NCI-H2081 (cell line): ENCODE data around the gene MATCAP1.
A peak's percentile ranks its signal among the peaks of the same experiment; 100 is the strongest.

Experiments
- DNase-seq, 2 experiments: peaks; one replicate each; lab custom pipeline; 2025; lab: John Stamatoyannopoulos, UW

Gene MATCAP1

DNA sequence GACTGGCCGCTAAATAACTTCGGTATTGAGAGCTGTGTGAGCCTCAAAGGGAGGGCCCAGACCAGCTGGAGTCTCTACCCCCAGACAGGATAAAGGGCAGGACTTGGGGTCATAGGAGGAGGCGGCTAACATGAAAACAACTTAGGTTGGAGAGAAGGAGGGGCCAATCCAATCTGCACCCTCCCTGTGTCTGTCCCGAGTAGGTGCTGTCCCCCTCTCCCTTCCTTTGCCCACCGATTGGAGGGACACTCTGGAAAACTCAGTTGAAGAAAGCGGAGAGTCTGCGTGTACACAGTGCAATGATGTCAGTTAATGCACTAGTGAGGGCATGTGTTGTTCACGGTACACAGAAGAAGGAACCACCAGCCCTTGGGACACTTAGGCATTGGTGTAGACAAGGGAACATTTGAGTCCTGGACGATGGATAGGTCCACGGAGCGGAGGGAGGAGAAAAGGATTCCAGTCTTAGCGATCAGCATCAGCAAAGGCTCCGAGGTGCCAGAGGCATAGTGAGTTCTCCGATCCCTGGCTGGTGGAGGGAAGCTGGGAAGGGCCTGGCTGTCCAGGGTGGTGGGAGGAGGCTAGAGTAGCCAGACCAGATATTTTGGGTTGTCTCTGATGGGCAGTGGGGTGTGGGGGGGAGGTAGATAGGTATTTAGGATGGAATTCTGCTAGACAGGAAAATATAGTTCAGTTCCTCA lies 12.7 kb downstream of the MATCAP1 start:
- no peak for DNase-seq

DNA sequence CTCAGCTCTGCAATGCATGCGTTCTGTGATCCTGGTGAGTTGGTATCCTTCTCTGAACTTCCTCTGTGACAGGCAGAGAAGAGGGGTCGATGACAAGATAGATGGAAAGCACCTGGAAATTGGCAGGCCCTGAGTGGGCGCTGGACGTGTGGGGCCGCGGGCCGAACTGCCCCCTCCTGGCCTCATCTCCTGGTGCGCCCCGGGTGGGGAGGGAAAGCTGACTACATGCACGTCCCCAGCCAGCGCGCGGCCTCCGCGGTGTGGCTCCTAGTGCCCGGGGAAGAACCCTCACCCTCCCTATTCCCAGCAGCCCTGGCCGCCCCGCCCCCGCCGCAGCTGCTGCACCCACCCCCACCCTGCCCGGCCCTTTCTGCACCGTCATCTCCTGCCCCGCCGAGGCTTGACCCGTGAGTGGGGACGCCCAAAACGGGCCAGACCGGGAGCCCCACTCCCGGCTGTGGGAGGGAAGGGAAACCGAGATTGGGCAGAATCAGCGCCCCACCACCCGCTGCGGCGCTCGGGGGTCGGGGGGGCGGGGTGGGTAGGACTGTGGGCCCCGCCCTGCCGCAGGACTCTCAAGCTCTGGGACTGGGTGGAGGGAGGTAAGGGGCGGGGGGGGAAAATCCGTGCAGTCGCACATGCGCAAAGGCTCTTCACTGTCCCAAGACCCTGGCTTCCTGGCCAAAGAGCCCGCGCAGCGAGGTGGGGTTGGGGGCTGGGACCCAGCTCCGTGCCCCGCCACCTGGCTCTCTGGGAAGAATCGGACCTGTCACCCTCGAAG lies 13.4 kb downstream of the MATCAP1 start, which contains the start of gene NOL3:
Gene NOL3 (plus strand): TSS at position 371 of the 781 bp plus-strand sequence.
- DNase-seq, result peak; percentile 55 to 57

DNA sequence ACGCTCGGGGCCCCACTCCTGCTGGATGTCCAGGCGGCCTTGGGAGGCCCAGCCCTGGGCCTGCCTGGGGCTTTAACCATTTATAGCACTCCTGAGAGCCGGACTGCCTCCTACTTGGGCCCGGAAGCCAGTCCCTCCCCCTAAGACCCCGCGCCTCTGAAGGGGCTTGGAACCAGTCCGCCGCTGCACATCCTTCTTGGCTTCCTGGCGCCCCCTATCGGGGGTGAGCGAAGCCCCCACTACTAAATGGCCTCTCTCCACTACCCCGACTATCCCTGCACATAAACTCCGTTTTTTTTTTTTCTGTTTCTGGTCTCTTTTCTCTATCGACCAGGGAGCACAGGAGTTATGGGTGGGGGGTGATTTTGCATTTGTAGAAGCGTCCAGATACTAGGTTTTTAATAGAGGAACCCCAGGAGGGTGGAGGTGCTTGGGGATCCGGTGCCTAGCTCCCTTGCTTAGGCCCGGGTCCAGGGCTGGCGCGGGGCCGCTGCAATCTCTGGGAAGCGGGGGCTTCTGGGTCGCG lies 14.1 kb downstream of the MATCAP1 start:
- DNase-seq, result no peak

DNA sequence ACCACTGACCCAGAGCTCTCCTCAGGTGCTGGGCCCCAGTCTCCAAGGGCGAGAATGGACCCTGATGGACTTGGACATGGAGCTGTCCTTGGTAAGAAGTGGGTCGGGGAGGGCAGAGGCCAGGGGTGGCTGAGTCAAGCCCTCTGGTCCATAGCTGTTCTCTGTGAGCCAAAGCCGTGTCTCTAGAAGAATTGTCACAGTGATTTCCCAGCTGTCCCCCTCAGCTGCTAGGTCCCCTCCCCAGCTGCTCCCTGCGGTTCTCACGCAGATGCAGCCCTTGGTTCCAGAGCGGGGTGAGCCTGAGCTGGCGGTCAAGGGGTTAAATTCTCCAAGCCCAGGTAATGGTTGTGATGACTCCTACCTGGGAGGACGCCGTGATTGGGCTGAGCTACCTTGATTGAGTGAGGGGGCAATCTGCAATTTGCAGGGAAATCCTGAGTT lies 14.7 kb downstream of the MATCAP1 start:
- no peak for DNase-seq

DNA sequence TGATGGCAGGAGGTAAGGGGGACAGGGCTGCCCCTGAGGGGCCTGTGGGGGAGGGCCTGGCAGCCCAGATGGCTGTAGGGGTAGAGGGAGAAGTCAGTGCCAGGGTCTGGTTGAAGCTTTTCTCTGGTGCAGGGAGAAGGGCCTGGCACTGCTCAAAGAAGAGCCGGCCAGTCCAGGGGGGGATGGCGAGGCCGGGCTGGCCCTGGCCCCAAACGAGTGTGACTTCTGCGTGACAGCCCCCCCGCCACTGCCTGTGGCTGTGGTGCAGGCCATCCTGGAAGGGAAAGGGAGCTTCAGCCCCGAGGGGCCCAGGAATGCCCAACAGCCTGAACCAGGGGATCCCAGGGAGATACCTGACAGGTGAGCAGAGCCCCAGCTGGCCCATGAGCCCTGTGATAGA lies 16.2 kb downstream of the MATCAP1 start:
- no peak for DNase-seq

DNA sequence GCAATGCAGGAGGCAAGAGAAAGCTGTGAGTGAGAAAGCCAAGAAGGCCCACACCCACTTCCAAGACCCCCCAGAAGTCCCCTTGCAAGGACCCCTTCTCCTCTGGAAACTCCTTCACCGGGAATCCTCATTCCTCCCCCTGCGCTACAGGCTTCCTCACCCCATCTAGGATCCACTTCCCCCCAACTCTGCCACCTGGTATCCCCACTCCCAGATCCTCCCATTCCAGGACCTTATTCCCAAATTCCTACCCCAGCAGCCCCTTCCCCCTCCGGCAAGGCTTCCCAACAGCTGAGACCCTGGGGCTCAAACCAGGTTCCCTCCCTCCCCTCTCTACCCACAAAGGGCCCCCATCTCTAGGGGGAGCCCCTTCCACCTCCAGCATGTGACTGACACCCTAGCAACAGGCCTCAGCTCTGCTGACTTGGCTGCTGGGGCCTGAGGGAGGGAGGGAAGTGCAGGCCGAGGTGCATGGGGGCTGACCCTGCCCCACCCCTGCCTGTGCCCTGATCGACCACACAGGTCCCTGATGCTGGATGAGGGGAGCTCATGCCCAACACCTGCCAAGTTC lies 17.1 kb downstream of the MATCAP1 start:
- no peak for DNase-seq

DNA sequence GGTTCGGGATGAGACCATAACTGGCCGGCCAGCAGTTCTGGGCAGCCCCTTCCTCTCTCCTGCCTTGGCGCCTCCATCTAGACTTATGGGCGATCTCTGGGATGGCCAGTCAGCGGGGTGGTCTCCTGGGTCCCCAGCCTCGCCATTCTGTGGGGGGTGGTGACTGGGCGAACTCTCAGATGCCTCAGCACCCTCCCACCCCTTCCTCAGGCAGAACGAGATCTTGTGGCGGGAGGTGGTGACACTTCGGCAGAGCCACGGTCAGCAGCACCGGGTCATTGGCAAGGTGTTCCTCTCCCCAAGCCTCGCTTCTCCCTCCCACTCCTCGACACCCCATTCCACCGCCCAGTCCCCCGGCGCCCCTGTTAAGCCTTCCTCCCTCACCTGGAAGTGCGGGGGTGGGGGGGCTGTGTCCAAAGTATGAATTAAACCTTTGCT lies 17.6 kb downstream of the MATCAP1 start:
- no peak for DNase-seq

DNA sequence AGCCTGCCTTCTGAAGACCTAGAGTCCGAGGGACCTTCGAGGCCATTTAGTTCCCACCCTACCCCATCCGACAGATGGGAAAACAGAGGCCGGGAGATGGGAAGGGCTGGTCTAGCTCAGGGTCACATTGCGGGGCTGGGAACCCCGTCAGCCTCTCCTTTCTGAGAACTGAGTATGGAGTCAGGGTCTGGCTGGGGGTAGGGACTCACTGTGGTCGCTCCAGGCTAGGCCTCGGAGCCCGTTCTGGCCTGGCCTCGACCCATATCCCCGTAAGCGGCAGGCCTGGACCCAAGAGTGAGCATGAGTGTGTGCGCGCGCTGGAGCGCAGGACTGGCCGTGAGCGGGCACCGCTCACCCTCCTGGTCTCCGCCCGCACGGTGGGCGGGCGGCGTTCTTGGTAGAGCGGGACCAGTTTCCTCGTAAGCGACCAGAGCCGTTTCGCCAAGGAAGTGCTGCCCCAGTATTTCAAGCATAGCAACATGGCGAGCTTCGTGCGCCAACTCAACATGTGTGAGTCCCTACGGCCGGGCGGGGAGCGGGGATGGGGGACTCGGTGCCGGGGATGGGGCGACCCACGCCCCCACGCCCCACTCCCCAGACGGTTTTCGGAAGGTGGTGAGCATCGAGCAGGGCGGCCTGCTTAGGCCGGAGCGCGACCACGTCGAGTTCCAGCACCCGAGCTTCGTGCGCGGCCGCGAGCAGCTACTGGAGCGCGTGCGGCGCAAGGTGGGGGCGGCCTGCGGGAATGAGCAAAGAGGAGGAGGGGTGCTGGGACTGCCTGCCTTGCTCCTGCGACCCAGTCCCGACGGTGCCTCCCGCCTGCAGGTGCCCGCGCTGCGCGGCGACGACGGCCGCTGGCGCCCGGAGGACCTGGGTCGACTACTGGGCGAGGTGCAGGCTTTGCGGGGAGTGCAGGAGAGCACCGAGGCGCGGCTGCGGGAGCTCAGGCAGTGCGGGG lies 18.4 kb downstream of the MATCAP1 start:
- no peak for DNase-seq

DNA sequence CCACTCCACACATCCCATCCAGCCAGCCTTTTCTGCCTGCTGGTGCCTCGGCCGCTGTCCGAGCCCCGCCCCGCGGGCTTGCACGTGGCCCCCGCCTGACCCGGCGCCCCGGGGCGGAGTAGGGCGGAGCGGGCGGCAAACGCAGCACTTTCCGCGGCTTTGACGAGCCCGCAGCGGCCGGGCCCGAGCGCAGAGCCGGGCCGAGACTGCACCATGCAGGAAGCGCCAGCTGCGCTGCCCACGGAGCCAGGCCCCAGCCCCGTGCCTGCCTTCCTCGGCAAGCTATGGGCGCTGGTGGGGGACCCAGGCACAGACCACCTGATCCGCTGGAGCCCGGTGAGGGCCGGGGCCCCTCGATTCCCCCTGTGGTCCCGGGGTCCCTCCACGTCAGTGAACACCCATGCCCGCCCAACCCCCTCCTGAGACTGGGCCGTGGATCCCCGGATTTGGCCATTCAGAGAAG lies 19.1 kb downstream of the MATCAP1 start, which contains the start of gene HSF4:
Gene HSF4 (plus strand): TSS at position 147 of the 463 bp plus-strand sequence. CDS start 67 bp downstream, at position 214.
- DNase-seq, result peak; percentile 19 to 25

DNA sequence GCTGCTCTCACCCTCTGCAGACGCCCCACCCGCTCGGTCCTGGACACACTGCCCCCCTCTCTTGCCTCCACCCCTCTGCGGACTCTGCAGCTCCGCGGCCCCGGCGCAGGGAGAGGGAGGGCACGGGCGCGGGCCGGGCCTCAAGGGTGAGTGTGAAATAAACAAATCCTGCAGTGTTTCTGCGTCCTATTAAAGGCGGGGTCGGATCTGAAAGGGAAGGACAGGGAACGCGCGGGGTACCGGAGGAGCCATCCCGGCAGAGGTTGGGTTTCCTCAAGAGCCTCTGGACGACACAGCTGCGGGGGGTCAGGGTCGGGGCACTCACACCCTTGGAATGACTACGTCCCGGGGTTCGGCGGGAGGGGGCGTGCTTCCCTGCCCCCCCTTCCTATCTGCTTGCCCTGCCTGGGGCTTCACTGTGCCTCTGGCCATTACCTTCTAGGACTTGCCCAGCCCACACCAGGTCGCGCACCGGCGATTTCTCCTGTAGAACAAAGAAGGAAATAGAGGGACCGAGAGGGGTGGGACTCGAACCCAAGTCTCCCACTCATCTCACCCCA lies 19.7 kb downstream of the MATCAP1 start:
- peak in 1 of 2 experiments; percentile 43 for DNase-seq

DNA sequence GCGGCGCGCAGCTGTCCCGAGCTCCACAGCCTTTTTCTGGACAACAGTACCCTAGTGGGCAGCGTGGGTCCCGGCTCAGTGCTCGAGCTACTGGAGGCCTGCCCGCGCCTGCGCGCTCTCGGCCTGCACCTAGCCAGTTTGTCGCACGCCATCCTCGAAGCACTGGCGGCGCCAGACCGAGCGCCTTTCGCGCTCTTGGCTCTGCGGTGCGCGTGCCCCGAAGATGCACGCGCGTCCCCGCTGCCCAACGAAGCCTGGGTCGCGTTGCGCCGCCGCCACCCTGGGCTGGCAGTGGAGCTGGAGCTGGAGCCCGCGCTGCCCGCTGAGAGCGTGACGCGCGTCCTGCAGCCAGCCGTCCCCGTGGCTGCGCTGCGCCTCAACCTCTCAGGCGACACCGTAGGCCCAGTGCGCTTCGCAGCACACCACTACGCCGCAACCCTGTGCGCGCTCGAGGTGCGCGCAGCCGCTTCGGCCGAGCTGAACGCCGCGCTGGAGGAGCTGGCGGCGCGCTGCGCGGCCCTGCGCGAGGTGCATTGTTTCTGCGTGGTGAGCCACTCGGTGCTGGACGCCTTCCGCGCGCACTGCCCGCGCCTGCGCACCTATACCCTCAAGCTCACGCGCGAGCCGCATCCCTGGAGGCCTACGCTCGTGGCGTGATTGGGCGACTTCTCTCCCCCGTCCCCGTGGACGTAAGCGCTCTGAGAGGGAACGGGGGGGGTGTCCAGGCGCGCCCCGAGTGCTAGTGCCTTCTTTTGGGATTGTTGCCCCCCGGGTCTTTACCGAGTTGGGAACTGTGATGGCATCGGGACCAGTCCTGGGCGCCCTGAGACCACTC lies 20.4 kb downstream of the MATCAP1 start:
- peak; percentile 72 to 84 for DNase-seq

DNA sequence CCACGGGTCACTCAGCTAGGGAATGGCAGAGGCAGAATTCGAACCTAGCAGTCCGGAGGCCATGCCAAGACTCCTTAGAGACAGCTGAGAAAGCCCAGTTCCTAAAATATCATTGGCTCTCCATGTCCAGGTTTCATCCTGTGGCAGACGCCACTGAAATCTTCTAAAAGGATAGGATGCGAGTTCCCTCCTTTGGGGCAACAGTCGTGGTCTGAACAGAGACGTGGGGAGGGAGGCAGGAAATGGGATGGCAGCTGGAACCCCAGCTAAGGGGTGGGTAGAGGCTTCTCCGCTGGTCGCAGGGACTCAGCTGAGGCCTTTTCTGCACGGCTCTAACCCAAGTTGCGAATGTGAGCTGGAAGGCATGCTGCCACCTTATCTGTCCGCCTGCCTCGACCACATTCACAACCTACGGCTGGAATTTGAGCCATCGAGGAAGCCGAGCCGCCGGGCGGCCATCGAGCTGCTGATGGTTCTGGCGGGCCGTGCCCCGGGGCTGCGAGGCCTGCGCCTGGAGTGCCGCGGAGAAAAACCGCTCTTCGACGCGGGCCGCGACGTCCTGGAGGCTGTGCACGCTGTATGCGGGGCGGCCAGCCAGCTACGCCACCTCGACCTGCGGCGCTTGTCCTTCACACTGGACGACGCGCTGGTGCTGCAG lies 21.1 kb downstream of the MATCAP1 start:
- DNase-seq, result no peak

DNA sequence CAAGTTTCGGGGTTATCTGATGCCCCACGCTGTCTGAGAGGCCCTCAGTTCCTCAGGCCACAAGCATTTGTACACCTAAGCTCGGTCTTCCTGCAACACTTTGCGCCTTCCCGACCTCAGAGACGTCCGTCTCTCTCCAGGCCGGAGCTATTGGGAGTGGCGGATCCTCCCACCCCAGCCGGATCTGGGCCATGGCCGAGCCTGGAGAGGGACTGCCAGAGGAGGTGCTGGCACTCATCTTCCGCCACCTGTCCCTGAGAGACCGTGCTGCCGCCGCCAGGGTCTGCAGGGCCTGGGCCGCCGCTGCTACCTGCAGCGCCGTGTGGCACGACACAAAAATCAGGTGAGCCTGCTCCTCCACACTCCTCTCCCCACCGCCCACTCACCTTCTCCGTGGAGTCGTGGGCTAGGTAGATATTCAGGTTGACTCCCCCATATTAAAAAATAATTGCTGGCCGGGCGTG lies 22.1 kb downstream of the MATCAP1 start:
- no peak for DNase-seq

DNA sequence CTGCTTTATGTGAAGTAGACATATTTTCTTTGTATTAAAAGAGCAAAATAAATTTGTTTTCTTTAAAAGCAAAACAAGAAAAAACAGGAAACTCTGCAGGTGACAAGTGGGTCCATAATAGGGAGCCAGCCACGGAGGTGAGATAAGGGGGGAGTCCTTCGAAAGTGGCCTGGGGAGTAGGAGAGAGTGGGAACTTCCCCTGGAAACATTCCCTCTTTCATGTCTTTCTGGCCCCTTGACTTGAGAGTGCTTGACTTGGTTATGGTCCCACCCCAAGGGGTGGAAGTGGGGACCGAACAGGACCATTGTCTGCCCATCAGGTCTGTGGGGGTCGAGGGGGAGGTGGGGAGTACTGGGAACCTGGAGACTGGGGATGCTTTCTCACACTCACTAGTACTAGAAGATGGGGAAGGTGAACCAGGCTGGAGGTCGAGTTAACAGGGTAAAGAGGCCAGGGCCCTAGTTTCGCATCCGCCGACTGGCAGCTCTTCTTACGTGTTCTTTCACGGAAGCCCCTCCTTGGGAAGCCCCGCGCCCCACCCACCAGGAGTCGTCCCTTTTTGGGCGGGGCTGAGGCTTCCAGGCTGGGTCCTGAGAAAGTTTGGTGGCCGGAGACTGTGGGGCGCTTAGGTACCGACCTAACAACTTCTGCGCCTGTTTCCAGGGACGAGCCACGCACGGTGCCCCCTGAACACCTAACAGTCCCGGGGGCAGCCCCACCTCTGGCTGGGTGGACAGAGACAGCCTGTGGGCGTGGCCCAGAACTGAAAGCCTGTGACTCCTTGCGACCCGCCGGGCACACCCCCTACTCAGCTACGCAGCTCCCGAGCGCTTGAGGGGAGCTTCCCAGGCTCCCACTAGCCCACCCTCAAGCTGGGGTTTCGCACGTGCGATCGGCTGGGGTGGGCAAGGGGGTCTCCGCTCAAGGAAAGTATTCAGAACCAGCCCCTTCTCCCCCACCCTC lies 24.8 kb downstream of the MATCAP1 start:
- DNase-seq, result no peak

DNA sequence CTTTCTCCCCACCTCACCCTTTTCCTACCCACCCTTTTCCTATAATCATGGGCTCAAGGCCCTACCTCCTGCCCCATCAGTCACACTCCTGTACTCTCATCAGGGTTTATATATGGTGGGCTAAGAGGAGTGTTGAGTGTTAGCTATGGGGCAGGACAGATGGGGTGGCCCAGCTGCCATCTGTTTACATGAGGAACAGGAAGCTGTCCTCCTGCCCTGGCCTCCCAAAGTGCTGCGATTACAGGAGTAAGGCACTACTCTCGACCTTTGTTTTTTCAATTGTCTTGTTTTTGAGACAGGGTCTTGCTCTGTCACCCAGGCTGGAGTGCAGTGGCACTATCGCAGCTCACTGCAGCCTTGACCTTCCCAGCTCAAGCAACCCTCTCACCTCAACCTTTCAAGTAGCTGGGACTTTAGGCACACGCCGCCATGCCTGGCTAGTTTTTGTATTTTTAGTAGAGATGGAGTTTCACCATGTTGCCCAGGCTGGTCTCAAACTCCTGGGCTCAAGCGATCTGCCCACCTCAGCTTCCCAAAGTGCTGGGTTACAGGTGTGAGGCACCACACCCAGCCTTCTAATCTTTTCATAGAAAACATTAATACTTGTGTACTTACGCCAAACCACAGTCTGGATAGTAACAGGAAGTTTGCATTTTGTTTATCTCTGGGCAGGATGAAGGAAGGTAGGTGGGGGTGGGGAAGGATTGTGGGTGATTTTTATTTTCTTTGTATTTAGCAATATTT lies 25.7 kb downstream of the MATCAP1 start:
- DNase-seq, result no peak

DNA sequence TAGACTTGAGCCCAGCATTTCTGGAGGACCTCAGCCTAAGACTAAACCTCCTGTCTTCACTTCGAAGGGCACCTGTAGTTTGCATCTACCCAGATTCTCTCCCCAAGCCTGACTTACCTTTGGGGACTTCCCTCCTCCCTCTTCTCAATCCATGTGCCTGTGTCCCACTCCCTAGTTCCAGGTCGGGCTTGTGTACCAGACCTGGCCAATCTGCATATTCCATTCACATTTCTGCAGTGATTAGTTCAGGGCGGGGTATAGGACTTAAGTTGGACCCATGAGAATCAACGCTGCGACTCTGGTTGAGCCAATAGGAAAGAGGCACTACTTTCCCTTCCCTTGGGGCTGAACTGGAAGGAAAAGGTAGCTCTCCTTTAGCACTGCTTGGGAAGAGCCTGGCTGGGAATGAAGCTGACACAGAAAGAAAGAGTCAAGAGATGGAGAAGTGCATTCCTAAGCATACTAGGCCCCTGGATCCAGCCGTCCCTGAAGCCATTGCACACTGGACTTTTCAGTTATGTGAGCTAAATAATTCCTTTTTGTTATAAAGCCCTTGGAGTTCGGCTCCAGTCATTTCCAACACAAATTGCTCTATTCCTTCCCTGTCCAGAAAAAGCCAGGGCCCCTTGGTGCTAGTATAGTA lies 26.5 kb downstream of the MATCAP1 start:
- no peak for DNase-seq
